GM06990 (cell line): ENCODE measurements around the gene UTF1.

Experiments used
- DNase-seq: peaks from one replicate; pipeline ENCODE4 v3.0.0-alpha.2; 2011; ENCODE audit not compliant: insufficient read length; ENCODE audit errors: extremely low read depth
- H3K27me3 ChIP-seq: replicated peaks from 2 replicates; pipeline ENCODE4 v1.6.0; 2011; ENCODE audit warnings: low read length; ENCODE audit not compliant: control insufficient read depth, insufficient read depth
- H3K36me3 ChIP-seq: 2 replicates; pipeline ENCODE4 v1.5.1; 2011; ENCODE audit warnings: low read length; ENCODE audit not compliant: control insufficient read depth, insufficient read depth
- H3K4me3 ChIP-seq: replicated peaks from 2 replicates; pipeline ENCODE4 v1.5.1; 2011; ENCODE audit warnings: low read depth, mild to moderate bottlenecking, control low read depth, low read length
- TF ChIP-seq, protein P1 (sequence below): IDR thresholded peaks from 2 replicates; pipeline ENCODE4 v1.5.1; 2011; ENCODE audit warnings: low read length, control low read depth, mild to moderate bottlenecking, inconsistent platforms; ENCODE audit not compliant: insufficient read depth, poor library complexity, severe bottlenecking

Gene UTF1

DNA sequence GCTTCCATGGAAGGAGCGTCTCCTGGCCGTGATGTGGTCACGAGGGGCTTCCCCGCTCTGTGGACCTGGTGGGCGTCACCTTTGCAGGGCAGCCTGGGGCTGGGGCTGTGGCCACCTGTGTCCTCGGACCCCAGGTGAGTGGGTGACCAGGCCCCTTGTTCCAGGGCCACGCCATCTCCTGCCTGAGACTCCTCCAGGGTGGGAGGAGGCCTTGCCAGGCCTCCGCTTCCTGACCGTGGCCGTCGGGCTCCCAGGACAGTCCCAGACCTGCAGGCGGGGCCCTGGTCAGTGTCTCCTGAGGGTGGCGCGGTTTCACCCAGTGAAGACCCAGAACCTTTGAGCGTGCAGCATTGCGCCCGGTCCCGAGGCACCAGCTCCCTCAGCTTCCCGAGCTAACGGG, 20.4 kb upstream of the UTF1 start:
- no peaks in the 10 kb centered on the region for H3K36me3 ChIP-seq
- DNase-seq, result no peak
- TF ChIP-seq, protein P1, sequence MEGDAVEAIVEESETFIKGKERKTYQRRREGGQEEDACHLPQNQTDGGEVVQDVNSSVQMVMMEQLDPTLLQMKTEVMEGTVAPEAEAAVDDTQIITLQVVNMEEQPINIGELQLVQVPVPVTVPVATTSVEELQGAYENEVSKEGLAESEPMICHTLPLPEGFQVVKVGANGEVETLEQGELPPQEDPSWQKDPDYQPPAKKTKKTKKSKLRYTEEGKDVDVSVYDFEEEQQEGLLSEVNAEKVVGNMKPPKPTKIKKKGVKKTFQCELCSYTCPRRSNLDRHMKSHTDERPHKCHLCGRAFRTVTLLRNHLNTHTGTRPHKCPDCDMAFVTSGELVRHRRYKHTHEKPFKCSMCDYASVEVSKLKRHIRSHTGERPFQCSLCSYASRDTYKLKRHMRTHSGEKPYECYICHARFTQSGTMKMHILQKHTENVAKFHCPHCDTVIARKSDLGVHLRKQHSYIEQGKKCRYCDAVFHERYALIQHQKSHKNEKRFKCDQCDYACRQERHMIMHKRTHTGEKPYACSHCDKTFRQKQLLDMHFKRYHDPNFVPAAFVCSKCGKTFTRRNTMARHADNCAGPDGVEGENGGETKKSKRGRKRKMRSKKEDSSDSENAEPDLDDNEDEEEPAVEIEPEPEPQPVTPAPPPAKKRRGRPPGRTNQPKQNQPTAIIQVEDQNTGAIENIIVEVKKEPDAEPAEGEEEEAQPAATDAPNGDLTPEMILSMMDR, result no peak
- no peaks in the 10 kb centered on the region for H3K27me3 ChIP-seq
- H3K4me3 ChIP-seq, result no peak overlapping the region

DNA sequence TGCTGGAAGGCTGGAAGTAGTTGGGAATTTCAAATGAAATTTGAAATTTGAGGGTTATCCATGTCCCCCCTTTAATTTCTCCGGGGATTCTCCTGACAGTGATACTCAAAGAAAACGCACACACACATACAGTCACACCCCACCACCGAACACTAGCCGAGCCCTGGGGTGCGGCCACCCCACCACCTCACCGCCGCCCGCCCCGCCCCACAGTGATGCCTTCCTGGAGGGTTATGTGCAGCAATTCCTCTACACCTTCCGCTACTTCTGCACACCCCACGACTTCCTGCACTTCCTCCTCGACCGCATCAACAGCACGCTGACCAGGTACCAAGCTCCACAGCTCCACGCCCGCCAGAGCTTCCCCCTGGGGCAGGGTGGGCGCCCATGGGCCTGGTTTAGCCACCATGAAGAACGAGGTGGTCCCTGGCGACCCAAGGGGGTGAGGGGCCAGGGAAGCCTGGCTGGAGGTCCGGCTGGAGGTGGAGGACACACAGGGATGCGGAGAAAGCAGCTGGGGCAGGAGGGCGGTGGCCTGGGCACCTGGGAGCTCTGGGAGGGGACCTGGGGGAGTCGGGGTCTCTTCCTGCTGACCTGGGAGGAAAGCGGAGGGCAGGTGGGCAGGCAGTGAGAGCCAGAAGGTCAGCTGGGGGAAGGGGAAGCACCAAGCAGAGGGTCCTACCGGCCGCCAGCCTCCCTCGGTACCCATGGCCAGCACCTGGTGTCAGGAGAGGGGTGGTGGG, 19.4 kb upstream of the UTF1 start:
- no peaks in the 10 kb centered on the region for H3K27me3 ChIP-seq
- no peaks in the 10 kb centered on the region for H3K36me3 ChIP-seq
- no peak overlapping the region for H3K4me3 ChIP-seq
- TF ChIP-seq, protein P1, result no peak
- no peak for DNase-seq

DNA sequence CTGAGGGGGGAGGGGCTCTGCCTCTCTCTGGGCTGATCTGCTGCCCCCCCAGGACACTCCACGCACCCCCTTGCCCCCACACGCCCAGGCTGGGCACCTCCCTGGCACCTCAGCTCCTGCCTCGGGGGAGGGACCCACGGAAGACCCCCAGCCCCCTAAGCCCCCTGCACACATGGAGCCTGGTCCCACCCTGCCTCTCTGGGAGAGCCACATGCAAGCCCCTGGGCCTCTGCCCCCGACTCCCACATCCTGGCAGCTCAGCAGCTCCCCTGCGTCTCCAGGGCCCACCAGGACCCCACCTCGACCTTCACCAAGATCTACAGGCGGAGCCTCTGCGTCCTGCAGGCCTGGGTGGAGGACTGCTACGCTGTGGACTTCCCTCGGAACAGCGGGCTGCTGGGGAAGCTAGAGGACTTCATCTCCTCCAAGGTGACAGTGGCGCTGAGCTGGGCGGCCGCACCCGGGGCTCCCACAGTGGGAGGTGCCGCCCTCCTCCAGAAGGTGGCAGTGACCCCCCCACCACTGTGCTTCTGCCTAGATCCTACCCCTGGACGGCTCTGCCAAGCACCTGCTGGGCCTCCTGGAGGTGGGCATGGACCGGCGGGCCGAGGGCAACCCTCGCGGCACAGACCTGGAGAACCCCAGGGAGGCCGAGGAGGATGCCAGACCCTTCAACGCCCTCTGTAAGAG, 18.7 kb upstream of the UTF1 start:
- DNase-seq, result no peak
- Histone ChIP-seq H3K4me3 (no peak overlapping the region), H3K27me3 (no peaks in the 10 kb centered on the region), H3K36me3 (no peaks in the 10 kb centered on the region)
- TF ChIP-seq, protein P1, result no peak

DNA sequence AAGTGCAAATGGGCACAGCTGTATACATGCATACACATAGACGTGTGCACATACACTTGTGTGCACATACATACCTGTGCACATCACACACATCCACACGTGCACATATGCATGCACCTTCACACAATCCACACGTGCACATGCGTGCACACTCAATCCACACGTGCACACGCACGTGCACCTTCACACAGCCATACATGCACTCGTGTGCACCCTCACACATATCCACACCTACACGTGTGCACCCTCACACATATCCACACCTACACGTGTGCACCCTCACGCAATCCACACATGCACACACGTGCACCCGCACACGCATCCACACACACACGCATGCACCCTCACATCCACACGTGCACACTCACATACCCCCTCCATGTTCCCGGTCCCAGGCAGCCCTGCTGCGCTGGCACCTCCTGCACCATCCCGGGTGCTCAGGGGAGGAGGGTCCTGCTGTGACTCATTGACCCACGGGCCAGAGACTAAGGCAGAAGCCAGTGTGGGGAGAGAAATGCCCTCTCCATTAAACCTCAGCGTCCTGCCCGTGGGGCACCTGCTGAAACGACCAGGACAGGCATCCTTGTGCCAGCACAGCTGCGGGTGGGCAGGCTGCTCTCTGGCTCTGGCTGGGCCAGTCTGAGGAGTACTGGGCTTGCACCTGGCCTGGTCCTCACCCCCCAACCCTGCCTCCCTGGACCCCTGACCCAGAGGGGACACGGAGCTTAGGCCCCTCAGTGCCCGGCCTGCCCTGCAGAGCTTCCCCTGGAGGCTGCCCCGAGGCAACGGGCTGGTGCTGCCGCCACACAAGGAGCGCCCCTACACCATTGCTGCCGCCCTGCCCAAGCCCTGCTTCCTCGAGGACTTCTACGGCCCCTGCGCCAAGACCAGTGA, 17.8 kb upstream of the UTF1 start:
- Histone ChIP-seq H3K4me3 (no peak overlapping the region), H3K27me3 (no peaks in the 10 kb centered on the region), H3K36me3 (no peaks in the 10 kb centered on the region)
- TF ChIP-seq, protein P1, result no peak
- DNase-seq, result no peak

DNA sequence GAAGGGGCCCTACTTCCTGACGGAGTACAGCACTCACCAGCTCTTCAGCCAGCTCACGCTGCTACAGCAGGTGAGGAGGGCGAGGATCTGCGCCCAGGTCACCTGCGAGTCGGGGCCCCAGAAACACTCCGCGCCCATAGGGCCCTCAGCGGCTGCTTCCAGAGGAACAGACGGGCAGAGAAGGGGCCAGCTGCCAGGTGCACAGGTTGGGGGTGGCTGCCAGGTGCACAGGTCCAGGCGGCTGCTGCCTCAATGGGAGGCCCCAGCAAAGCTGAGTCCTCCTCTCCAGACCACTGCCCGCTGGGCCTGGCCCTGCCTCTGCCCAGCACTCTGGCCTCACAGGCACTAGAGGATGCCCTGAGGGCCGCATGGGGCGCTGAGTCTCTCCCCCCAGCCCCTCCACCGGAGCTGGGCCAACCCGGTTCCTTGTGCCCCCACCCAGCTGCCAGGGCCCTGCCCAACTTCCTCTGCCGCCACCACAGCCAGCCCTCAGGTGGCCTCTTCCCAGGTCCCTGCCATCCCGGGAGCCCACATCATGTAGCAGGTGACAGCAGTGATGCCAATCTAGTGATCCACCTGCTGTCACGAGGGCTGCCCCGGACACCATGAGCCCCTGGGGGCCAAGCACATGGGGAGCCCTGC, 17.0 kb upstream of the UTF1 start:
- no peaks in the 10 kb centered on the region for H3K27me3 ChIP-seq
- TF ChIP-seq, protein P1, result no peak
- no peaks in the 10 kb centered on the region for H3K36me3 ChIP-seq
- H3K4me3 ChIP-seq, result no peak overlapping the region
- DNase-seq, result no peak
